Neural cell (in vitro differentiated cells): Measurements from ENCODE around the gene NMT1. TPM values are rescaled to one million over a fixed set of nuclear protein-coding genes. Genes with fewer than 3 reads are reported as not detected.

Experiments
- H2AFZ ChIP-seq: fragments of 200-600, 300-800 bp; sonication (generic), shearing (Covaris generic); 2 replicates; pipeline ENCODE4 v1.6.0; 2014; ENCODE audit warnings: low read depth, mild to moderate bottlenecking, antibody characterized with exemption, low read length, moderate library complexity
- H3F3A ChIP-seq: fragments of 200-600 bp; shearing (Covaris generic); 2 replicates; pipeline ENCODE4 v1.6.1; 2016; ENCODE audit warnings: mild to moderate bottlenecking, moderate library complexity, mixed read lengths, antibody characterized with exemption, low read length; ENCODE audit not compliant: insufficient read depth, poor library complexity, severe bottlenecking
- H3K27ac ChIP-seq: fragments of 200-600, 300-800 bp; sonication (generic), shearing (Covaris generic); 2 replicates; pipeline ENCODE4 v1.5.1; 2014; ENCODE audit warnings: mild to moderate bottlenecking, low read length, moderate library complexity
- H3K27me3 ChIP-seq: fragments of 300-800, 200-600 bp; sonication (generic), shearing (Covaris generic); 2 replicates; pipeline ENCODE4 v1.6.0; 2014; ENCODE audit warnings: mild to moderate bottlenecking, low read depth, low read length, moderate library complexity; ENCODE audit not compliant: insufficient read depth
- H3K36me3 ChIP-seq: fragments of 300-800, 200-600 bp; sonication (generic), shearing (Covaris generic); 2 replicates; pipeline ENCODE4 v1.5.1; 2014; ENCODE audit warnings: mild to moderate bottlenecking, antibody characterized with exemption, low read length, moderate library complexity; ENCODE audit not compliant: insufficient read depth
- H3K4me2 ChIP-seq: fragments of 300-800, 200-600 bp; sonication (generic), shearing (Covaris generic); 2 replicates; pipeline ENCODE4 v1.6.0; 2014; ENCODE audit warnings: mild to moderate bottlenecking, low read length
- H3K4me3 ChIP-seq: fragments of 300-800, 200-600 bp; sonication (generic), shearing (Covaris generic); 2 replicates; pipeline ENCODE4 v1.5.1; 2014; ENCODE audit warnings: mild to moderate bottlenecking, low read length, moderate library complexity
- H3K79me2 ChIP-seq: fragments of 200-600 bp; shearing (Covaris generic); replicated peaks from 2 replicates; pipeline ENCODE4 v1.6.0; 2014; ENCODE audit warnings: mild to moderate bottlenecking, low read length, moderate library complexity; ENCODE audit not compliant: insufficient read depth
- H3K9ac ChIP-seq: fragments of 300-800, 200-600 bp; sonication (generic), shearing (Covaris generic); 2 replicates; pipeline ENCODE4 v1.6.1; 2016; ENCODE audit warnings: mild to moderate bottlenecking, low read length, mixed read lengths
- H3K9me2 ChIP-seq: fragments of 200-600 bp; shearing (Covaris generic); 2 replicates; pipeline ENCODE4 v1.6.1; 2016; ENCODE audit warnings: mild to moderate bottlenecking, low read length, mixed read lengths; ENCODE audit not compliant: insufficient read depth
- H3K9me3 ChIP-seq: fragments of 200-600, 300-800 bp; sonication (generic), shearing (Covaris generic); 2 replicates; pipeline ENCODE4 v1.6.1; 2016; ENCODE audit warnings: mild to moderate bottlenecking, mixed run types, low read length, moderate library complexity, mixed read lengths
- H4K20me1 ChIP-seq: fragments of 200-600 bp; shearing (Covaris generic); 2 replicates; pipeline ENCODE4 v1.6.1; 2016; ENCODE audit warnings: mild to moderate bottlenecking, mixed run types; ENCODE audit not compliant: insufficient read depth
- EP300 ChIP-seq: fragments of 450-650 bp; conservative IDR thresholded peaks from 2 replicates; pipeline ENCODE4 v1.6.1; 2014; ENCODE audit warnings: antibody characterized with exemption, mild to moderate bottlenecking, moderate library complexity; ENCODE audit not compliant: poor library complexity, severe bottlenecking
- EZH2 ChIP-seq: fragments of 200-600, 300-800 bp; shearing (Covaris generic), sonication (generic); IDR thresholded peaks from 2 replicates; pipeline ENCODE4 v1.6.1; 2014; ENCODE audit warnings: antibody characterized with exemption, low read length, borderline replicate concordance, mild to moderate bottlenecking; ENCODE audit not compliant: insufficient read depth, poor library complexity, severe bottlenecking
- MXI1 ChIP-seq: fragments of 450-650 bp; conservative IDR thresholded peaks from 2 replicates; pipeline ENCODE4 v1.6.1; 2014; ENCODE audit warnings: antibody characterized with exemption, mild to moderate bottlenecking; ENCODE audit not compliant: poor library complexity, severe bottlenecking
- POLR2AphosphoS5 ChIP-seq: IDR thresholded peaks from 2 replicates; pipeline ENCODE4 v1.6.1; 2012
- RAD21 ChIP-seq: fragments of 450-650 bp; conservative IDR thresholded peaks from 2 replicates; pipeline ENCODE4 v1.6.1; 2014; ENCODE audit warnings: antibody characterized with exemption, mild to moderate bottlenecking, moderate library complexity
- SMC3 ChIP-seq: fragments of 450-650 bp; conservative IDR thresholded peaks from 2 replicates; pipeline ENCODE4 v1.6.1; 2014; ENCODE audit warnings: antibody characterized with exemption, mild to moderate bottlenecking, moderate library complexity; ENCODE audit not compliant: poor library complexity
- TAF1 ChIP-seq: IDR thresholded peaks from 2 replicates; pipeline ENCODE4 v1.6.1; 2012; ENCODE audit warnings: low read depth
- polyA plus RNA-seq: library from polyadenylated mRNA; depleted of rRNA; stranded (reverse); fragments of >200 nt; gene quantifications from 2 replicates; pipeline ENCODE4 v1.2.3, GENCODE V29; 2014
- TF ChIP-seq, protein P1 (sequence below): fragments of 450-650 bp; IDR thresholded peaks from 2 replicates; pipeline ENCODE4 v1.5.1; 2014; ENCODE audit warnings: antibody characterized with exemption, mild to moderate bottlenecking, moderate library complexity; ENCODE audit not compliant: poor library complexity, severe bottlenecking
- TF ChIP-seq, protein P2 (sequence below): IDR thresholded peaks from 2 replicates; pipeline ENCODE4 v1.6.1; 2012; ENCODE audit warnings: borderline replicate concordance

Gene NMT1
- polyA plus RNA-seq, 1 donor from 2014 or later, result 23.4 TPM

DNA sequence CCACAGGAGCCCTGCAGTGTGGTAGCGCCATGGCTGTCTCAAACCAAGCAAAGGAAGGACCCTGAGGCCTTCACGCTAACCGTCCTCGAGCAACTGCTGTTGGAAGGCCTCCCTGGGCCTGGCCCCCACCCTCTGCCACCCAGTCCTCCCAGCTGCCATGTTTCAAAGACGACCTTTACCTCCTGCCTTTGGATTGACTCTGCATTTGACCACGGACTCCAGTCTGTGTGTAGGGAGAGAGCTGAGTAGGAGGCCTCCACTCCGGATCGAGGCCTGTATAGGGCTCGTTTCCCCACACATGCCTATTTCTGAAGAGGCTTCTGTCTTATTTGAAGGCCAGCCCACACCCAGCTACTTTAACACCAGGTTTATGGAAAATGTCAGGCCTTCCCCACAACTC lies 46.9 kb downstream of the NMT1 start:
- H3K4me2 ChIP-seq, result no peak overlapping the region
- H3K27me3 ChIP-seq, result no peaks in the 10 kb centered on the region
- no peaks in the 10 kb centered on the region for H4K20me1 ChIP-seq
- H3K4me3 ChIP-seq, result no peak overlapping the region
- no peaks in the 10 kb centered on the region for H3K79me2 ChIP-seq
- H3K27ac ChIP-seq, result no peak overlapping the region
- peaks cover 6% of the 10 kb centered on the region for H3K36me3 ChIP-seq
- H3K9me3 ChIP-seq, result no peaks in the 10 kb centered on the region
- no peaks in the 10 kb centered on the region for H3F3A ChIP-seq
- TF ChIP-seq SMC3 (no peak), POLR2AphosphoS5 (no peak), EP300 (no peak), MXI1 (no peak), RAD21 (no peak), TAF1 (no peak), EZH2 (no peak)
- TF ChIP-seq, protein P1, sequence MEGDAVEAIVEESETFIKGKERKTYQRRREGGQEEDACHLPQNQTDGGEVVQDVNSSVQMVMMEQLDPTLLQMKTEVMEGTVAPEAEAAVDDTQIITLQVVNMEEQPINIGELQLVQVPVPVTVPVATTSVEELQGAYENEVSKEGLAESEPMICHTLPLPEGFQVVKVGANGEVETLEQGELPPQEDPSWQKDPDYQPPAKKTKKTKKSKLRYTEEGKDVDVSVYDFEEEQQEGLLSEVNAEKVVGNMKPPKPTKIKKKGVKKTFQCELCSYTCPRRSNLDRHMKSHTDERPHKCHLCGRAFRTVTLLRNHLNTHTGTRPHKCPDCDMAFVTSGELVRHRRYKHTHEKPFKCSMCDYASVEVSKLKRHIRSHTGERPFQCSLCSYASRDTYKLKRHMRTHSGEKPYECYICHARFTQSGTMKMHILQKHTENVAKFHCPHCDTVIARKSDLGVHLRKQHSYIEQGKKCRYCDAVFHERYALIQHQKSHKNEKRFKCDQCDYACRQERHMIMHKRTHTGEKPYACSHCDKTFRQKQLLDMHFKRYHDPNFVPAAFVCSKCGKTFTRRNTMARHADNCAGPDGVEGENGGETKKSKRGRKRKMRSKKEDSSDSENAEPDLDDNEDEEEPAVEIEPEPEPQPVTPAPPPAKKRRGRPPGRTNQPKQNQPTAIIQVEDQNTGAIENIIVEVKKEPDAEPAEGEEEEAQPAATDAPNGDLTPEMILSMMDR, result no peak
- TF ChIP-seq, protein P2, sequence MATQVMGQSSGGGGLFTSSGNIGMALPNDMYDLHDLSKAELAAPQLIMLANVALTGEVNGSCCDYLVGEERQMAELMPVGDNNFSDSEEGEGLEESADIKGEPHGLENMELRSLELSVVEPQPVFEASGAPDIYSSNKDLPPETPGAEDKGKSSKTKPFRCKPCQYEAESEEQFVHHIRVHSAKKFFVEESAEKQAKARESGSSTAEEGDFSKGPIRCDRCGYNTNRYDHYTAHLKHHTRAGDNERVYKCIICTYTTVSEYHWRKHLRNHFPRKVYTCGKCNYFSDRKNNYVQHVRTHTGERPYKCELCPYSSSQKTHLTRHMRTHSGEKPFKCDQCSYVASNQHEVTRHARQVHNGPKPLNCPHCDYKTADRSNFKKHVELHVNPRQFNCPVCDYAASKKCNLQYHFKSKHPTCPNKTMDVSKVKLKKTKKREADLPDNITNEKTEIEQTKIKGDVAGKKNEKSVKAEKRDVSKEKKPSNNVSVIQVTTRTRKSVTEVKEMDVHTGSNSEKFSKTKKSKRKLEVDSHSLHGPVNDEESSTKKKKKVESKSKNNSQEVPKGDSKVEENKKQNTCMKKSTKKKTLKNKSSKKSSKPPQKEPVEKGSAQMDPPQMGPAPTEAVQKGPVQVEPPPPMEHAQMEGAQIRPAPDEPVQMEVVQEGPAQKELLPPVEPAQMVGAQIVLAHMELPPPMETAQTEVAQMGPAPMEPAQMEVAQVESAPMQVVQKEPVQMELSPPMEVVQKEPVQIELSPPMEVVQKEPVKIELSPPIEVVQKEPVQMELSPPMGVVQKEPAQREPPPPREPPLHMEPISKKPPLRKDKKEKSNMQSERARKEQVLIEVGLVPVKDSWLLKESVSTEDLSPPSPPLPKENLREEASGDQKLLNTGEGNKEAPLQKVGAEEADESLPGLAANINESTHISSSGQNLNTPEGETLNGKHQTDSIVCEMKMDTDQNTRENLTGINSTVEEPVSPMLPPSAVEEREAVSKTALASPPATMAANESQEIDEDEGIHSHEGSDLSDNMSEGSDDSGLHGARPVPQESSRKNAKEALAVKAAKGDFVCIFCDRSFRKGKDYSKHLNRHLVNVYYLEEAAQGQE, result no peak
- no peak overlapping the region for H3K9ac ChIP-seq
- H3K9me2 ChIP-seq, result no peaks in the 10 kb centered on the region
- H2AFZ ChIP-seq, result no peak overlapping the region

DNA sequence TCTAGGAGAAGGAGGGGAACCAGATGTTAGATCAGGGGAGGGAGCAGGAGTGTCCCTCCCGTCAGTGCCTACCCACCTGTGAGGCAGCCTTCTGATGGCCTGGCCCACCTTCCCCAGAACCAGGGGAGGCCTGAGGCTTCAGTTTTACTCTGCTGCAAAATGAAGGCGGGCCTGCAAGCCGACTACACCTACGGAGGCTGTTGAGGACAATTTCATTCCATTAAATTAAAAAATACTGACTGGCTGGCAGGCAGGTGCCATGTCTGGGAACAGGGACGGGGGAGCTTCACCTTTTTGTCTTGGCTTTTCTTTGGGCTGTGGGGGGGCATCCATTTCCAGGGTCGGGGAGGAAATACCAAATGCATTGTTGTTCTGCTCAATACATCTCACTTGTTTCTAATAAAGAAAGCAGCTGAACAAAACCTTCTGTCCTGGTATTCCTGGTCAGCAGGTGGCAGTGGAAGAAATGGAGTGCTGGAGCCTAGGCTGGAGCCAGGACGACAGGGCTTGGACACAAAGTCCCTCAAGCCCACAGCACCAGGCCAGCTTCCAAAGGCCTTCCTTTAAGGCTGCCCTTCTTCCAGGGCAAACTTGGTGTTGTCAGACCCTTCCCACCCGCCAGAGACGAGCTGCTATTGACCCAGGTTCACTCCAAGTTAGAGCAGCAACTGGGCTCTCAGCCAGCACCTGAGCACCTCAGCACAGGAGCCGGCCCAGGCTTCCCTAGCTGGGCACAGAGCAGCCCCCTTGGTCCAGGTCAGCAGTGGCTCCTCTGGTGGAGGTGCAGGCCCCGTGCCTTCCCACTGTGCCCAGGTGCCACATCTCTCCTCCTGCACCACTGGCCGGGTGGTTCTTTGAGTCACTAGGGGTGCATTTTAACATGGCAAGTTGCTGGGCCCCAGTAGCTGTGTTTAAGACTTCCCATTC lies 47.7 kb downstream of the NMT1 start:
- no peaks in the 10 kb centered on the region for H4K20me1 ChIP-seq
- no peak overlapping the region for H3K4me2 ChIP-seq
- no peaks in the 10 kb centered on the region for H3F3A ChIP-seq
- no peaks in the 10 kb centered on the region for H3K9me2 ChIP-seq
- H3K36me3 ChIP-seq, result peaks cover 4% of the 10 kb centered on the region
- H3K4me3 ChIP-seq, result no peak overlapping the region
- no peak for TF ChIP-seq MXI1
- no peak for TF ChIP-seq RAD21
- no peak for TF ChIP-seq EZH2
- TF ChIP-seq, protein P2, result no peak
- TF ChIP-seq, protein P1, result no peak
- no peak for TF ChIP-seq SMC3
- no peak for TF ChIP-seq EP300
- no peak for TF ChIP-seq TAF1
- no peak for TF ChIP-seq POLR2AphosphoS5
- H3K27ac ChIP-seq, result no peak overlapping the region
- no peak overlapping the region for H3K9ac ChIP-seq
- no peaks in the 10 kb centered on the region for H3K27me3 ChIP-seq
- no peak overlapping the region for H2AFZ ChIP-seq
- no peaks in the 10 kb centered on the region for H3K9me3 ChIP-seq
- no peaks in the 10 kb centered on the region for H3K79me2 ChIP-seq
